ENCODE measurements around the gene CSF2.

The CSF2 gene

DNA sequence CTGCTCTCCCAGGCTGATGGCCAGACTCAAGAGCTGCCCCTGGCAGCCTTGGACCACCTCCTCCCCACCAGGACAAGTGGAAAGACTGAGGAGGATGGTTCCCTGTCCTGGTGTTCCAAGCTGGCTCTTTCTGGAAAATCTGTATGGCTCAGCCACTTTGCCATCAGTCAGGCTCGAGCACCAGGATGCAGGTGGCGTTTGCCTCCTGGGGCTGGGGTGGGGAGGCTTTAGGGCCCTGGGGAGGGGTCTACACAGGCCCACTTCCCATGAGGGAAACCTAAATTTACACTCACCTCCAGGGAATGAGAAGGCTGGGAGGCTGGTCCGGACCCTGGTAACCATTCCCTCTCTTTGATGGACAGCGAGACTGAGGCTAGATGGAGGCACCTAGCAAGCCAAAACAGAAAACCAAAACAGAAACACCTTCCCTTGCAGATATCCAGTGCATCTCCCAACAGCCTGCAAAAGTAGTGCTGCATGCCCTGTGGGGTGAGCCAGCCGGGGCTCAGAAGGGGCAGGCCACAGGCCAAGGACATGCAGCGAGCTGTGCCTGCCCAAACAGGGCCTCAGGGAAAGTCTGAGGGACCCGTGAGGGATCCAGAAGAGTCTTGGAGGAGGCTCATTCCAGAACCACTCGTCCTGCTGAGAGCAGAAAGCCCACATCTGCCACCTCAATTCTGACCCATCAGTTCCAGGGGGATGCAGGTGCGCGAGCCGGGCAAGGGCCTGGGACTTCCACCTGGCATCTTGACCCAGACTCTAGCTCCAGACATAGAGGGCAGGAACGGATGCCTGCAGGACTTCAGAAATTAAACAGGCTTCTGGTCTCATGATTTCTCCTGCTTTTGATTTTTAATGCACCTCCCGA, 5.4 kb upstream of the CSF2 start:
- no peak for DNase-seq

DNA sequence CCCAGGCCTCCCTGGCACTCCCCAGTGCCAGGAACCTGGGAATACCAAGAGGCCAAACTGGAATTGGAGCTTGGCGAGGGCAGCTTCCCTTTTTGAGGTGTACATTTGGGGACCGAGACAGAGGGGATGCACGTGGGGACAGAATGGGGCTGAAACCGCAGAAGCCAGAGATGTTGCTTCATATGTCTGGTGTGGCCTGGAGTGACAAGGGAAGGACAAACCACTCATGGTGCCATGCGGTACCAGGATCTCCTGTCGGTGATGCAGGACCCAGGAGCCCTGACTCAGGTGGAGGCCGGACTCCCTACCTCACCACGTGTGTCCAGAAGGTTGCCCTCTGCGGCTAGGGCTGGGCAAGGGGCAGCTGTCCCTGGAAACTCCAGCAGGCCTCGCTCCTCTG, 4.0 kb upstream of the CSF2 start:
- DNase-seq = peak in 2 of 51 donors; percentile 5 to 7

DNA sequence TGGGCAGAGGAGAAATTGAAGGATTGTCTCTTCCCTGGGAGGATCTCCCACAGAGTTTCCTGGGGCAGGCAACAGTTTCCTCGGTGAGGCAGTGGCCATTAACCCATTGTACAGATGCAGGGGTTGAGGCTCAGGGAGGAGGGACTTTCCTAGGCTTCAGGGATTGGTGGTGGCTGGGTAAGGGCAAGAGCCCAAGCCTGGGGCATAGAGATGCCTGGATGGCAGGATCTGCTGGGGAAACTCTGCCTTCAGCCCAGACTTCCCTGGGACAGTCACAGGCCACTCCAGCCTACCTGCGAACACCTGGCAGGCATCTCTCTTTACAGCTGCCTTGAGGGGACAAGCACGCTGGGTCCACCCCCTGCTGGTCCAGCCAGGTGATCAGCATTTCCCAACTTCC, 3.6 kb upstream of the CSF2 start:
- DNase-seq = no peak

DNA sequence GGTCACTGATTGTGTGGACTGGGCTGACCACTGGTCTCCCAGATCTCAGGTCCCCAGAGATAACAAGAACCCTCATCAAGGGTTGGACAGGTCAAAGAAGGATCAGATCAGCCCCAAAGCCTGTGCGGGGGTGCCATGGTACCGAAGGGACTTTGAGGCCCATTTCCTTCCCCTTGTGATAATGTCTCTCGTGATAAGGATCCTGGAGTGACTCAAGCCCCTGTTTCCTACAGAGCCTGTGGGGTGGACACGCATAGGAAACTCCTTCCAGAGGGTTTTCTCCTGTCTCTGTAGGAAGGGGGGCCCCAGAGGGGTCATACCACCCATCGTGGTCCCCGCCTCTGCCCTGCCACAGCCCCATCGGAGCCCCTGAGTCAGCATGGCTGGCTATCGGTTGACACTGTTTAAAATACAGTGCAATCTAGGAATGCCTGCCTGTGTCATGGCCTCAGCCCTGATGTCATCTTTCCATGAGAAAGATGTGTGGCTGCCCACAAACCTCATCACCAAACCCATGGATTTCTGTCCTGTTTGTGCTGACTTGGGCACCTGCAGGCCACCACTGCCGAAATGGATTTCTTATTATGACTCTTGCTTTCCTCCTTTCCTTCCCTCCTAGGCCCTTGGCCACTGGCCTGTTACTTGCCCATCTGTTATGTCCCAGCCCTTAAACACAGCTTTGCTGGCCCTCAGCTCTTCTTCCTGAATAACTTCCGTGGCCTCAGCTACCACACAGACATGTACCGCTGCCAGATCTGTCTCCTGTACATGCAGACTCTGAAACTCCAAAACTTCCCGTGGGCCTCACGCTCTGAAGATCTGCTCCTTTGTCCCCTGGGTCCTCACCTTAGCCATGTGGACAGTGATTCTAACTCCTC, 2.9 kb upstream of the CSF2 start:
- DNase-seq = no peak

DNA sequence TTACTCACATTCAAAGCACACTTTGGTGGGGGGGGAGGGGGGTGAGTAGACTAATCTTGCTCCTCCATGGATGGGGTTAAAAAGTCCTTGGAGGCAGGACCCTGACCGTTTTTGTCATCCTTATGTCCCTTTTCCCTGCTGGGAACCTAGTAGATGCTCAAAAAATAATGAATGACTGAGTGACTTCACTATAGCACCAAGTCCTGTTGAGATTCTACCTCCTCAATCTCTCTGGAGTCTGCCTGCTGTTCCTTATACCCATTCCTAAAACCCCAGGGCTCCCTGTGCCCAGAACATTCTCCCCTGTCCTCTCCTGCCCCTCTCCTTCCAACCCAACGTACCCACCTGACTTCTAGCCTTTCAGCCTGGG, 2.3 kb upstream of the CSF2 start:
- DNase-seq = no peak

DNA sequence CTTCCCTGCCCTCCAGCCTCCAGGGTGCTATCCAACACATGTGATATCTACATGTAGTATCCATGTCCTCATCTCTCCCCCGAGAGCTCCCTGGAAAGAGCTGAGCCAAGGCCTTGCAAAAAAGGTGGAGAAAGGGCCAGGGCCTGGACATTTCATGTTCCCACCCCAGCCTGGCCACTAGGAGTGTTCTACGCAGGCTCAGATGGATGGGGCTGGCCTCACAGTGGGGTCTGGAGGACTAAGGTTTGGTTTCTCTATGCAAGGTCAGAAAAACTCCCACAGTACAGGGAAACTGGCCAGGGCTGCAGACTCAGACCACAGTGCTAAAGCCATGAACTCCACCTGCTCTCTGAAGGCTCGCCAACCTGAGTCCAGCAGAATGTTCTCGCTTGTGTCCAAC, 1.5 kb upstream of the CSF2 start:
- no peak for DNase-seq

DNA sequence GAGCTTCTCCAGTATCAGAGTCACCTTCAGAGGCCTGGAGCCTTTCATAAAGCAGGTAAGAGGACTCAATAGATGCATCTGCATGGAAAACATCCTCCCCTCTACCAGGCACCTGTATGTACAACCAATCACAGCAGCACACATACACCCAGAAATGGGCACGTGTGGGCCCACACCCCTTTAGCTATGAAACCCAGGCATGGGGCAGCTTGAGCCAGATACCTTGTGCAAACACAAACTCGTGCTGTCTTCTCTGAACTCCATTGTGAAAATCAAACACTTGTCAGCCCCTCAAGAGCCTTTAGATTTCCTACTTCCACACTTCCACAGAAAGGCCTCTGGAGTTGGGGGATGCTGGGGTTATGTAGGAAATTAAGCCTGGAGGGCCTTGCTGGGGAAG, 1.1 kb upstream of the CSF2 start:
- no peak for DNase-seq

DNA sequence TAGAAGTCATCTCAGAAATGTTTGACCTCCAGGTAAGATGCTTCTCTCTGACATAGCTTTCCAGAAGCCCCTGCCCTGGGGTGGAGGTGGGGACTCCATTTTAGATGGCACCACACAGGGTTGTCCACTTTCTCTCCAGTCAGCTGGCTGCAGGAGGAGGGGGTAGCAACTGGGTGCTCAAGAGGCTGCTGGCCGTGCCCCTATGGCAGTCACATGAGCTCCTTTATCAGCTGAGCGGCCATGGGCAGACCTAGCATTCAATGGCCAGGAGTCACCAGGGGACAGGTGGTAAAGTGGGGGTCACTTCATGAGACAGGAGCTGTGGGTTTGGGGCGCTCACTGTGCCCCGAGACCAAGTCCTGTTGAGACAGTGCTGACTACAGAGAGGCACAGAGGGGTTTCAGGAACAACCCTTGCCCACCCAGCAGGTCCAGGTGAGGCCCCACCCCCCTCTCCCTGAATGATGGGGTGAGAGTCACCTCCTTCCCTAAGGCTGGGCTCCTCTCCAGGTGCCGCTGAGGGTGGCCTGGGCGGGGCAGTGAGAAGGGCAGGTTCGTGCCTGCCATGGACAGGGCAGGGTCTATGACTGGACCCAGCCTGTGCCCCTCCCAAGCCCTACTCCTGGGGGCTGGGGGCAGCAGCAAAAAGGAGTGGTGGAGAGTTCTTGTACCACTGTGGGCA, 642 bp downstream of the CSF2 start:
- no peak for DNase-seq

DNA sequence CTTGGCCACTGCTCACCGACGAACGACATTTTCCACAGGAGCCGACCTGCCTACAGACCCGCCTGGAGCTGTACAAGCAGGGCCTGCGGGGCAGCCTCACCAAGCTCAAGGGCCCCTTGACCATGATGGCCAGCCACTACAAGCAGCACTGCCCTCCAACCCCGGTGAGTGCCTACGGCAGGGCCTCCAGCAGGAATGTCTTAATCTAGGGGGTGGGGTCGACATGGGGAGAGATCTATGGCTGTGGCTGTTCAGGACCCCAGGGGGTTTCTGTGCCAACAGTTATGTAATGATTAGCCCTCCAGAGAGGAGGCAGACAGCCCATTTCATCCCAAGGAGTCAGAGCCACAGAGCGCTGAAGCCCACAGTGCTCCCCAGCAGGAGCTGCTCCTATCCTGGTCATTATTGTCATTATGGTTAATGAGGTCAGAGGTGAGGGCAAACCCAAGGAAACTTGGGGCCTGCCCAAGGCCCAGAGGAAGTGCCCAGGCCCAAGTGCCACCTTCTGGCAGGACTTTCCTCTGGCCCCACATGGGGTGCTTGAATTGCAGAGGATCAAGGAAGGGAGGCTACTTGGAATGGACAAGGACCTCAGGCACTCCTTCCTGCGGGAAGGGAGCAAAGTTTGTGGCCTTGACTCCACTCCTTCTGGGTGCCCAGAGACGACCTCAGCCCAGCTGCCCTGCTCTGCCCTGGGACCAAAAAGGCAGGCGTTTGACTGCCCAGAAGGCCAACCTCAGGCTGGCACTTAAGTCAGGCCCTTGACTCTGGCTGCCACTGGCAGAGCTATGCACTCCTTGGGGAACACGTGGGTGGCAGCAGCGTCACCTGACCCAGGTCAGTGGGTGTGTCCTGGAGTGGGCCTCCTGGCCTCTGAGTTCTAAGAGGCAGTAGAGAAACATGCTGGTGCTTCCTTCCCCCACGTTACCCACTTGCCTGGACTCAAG, 1.5 kb downstream of the CSF2 start:
- no peak for DNase-seq

DNA sequence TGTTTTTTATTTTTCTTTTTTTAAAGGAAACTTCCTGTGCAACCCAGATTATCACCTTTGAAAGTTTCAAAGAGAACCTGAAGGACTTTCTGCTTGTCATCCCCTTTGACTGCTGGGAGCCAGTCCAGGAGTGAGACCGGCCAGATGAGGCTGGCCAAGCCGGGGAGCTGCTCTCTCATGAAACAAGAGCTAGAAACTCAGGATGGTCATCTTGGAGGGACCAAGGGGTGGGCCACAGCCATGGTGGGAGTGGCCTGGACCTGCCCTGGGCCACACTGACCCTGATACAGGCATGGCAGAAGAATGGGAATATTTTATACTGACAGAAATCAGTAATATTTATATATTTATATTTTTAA, 2.1 kb downstream of the CSF2 start:
- no peak for DNase-seq

DNA sequence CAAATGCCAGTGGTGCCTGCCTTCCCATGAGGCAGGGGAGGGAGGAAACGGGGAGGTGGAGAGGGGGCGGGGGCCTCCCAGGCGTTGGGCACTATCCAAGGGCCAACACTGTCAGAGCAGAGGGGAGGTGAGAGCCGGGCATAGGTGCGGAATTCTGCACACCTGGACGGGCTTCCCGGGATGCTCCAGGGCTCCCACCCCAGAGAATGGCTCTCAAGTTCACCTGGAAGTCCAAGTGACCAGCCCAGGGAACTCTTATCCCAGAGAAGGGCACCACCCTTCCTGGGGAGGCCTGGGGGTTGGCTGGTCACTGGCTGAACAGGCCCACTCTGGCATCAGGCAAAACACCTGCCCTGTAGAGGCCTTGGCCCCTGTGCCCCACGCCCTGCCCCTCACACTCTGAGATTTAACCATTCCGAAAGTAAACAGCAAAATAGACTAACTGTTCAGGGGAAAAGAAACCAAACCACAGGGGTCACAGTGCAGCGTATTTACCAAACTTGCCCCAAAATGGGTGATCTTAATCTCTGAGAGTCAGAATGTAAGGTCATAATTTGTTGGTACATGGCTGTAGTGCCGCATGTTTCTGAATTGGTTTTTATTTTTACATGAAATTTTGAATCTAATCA, 2.7 kb downstream of the CSF2 start:
- DNase-seq = no peak

DNA sequence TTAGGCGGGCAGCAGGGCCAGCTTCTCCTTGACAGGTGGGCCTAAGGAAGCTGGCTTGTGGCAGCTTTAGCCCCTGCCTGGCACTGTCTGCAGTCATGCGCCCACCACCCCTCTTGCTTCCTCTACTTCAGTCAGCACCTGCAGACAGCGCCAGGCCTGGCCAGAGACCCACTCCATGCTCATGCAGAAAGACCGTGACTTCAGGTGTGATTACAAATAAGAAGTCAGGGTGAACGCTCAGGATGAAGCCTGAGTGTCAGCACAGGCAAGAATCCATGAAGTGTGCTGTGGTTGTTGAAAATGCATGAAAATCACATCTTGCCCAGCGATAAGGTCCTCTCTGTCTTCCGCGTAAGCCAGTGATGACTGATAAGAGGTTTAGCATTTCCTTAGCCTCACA, 3.4 kb downstream of the CSF2 start:
- DNase-seq = no peak

DNA sequence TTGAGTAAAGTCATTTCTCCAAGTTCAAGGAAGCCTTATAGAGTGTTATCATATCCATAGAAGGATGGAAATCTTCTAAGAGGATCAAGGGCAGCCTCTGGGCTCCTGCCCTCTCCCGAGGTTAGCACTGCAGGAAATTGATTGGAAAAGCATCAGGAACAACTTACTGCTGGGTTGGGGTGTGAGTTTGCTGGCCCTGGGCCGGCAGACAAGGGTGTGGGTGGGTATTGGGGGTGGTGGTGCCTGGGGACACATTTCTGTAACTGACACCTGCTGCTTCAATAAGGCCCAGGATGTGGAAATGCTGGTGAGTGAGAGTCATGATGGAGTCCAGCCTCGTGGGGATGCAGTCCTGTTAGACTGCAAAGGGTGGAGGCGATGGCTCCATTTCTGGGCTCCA, 5.5 kb downstream of the CSF2 start:
- no peak for DNase-seq

DNA sequence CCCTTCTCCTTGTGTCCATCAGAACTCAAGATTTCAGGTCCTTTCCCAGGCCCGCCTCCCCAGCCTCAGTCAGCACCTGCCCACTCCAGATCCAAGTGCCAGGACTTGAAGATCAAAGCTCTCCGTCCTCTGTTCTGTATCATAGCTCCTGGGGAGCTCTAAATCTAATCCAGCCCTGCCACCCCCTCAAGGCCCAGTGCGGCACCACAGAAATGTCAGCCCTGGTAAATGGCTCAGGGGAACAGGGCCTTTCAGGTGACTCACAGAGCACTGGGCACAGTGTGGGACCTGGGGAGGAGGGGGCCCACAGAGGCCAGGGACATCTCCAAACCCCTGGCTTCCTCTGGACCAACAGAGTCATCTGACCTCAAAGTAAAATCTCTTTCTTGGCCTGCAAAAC, 6.0 kb downstream of the CSF2 start:
- no peak for DNase-seq

DNA sequence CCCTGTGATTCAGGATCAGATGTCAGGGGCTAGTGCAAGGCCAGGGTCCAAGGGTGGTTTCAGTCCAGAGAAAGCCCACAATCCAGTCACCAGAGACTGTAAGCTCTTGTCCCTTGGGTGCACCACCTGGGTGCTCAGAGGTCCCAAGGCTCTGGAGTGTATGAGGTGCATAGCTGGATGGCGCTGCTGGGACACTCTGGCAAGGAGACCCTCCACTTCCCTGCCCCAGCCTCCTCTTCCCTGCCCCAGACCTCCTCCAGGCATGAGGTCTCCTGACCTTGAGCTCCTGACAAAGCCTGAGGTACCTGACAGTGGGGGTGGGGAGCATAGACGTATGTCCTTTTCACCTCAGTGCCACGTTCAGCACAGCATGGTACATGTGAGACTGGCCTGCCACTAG, 7.0 kb downstream of the CSF2 start:
- no peak for DNase-seq

DNA sequence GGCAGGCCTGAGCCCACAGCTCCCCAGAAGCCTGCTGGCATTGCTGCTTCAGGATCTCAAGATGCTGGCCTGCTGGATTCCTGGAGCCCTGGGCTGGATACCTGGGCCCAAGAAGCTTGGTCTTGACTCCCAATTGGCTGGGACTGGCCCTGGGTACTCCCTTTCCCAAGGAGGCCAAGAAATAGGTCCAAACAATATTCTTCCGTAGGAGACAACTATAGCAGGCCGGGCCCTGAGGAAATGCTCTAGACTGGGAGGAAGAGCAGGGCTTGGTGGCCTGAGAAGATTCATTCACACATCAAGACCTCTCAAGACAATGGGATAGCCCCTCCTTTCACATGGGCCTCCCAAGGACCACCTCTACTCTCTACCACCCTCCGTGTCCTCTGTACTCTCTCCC, 7.9 kb downstream of the CSF2 start:
- DNase-seq = no peak

DNA sequence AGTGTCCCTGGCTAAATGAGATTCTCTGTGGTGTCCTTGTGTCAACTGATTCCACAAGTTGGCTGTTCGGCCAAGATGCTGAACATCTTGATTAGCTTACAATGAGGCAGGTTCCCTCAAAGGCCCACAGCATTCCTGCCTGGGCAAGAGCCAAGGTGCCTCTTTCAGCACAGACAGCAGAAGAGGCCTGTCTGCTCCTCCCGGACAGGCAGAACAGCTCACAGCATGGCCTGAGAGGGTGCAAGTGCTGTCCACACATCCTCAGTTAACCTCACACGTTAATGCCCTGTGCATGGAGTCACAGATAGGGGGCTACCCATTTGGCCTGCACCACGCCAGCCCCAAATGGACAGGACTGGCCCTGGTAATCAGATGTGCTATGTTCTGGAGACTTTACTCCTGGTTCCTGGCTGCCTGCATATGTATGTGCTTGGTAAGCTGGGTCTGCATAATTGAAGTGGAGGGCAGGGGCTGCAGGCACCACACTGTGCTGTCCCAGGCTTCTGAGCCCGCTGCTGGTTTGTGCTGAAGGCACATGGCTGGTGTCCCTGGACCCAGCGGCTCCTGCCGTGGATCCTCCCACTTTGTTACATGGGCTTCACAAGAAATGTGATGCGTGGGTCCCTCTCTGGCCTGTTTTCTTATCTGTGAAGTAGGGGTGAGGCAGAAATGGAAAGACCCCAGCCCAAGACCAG, 8.9 kb downstream of the CSF2 start:
- DNase-seq = no peak

DNA sequence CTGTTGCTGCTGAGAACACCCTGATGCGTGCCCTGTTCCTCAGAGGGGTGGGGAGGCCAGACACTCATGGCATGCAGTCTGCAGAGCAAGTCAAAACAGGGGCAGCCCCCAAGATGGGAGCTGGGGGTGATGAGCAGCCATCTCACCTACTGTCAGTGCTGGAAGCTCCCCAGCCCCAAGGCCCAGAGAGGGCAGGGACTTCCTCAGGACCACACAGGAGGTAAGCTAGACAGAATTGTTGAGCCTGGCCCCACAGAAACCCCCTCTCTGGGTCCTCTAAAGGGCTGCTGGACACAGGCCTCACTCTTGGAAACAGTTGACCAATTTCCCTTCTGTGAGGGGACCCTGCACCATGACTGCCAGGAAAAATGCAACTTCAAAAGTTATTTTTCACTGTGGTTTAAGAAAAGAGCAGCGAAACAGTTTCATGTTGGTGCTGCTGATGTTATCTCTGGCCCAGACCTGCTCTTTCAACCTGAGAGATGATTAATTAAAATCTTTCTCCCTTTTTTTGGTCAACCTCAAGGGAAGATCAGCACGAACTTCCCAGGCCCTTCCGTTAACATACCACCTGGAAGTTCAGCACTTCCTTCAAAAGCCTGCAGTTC, 9.6 kb downstream of the CSF2 start:
- DNase-seq = no peak

DNA sequence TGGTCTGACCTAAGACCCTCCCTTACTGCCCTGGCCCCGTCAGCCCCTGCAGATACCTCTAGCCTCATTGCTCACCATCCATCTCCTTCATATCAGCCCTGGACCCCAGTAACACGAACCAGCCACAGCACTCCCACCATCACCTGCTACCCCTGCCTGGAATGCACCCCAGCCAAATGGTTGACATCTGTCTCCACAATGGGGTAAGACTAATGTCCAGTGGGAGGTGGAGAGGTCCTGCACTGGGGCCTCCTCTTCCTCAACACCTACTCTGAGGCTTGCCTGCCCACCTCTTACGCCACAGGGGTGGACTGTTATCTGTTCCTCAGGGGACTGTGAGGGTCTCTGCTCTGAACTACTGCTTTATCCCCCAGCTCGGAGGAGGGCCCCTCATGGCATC, 12.1 kb downstream of the CSF2 start:
- DNase-seq = no peak
